Neural crest cell (in vitro differentiated cells): ENCODE results near the gene MECP2. TPM values are rescaled to one million over a fixed set of nuclear protein-coding genes. Genes with fewer than 3 reads are reported as not detected.

Experiments
- DNase-seq: peaks from one replicate; pipeline ENCODE4 v3.0.0; 2021; ENCODE audit warnings: low read depth, mixed read lengths, low spot score
- H3K27ac Mint-ChIP-seq: one replicate; pipeline ENCODE4 v1.8.0; 2021; ENCODE audit warnings: mild to moderate bottlenecking, mixed read lengths; ENCODE audit not compliant: unreplicated experiment
- H3K27me3 Mint-ChIP-seq: 2 replicates; pipeline ENCODE4 v1.8.0; 2021; ENCODE audit warnings: low read depth, mild to moderate bottlenecking, mixed read lengths
- H3K36me3 Mint-ChIP-seq: 2 replicates; pipeline ENCODE4 v1.8.0; 2021; ENCODE audit warnings: low read depth, mild to moderate bottlenecking, mixed read lengths
- H3K4me1 Mint-ChIP-seq: 2 replicates; pipeline ENCODE4 v1.8.0; 2021; ENCODE audit warnings: mixed read lengths
- H3K4me3 Mint-ChIP-seq: one replicate; pipeline ENCODE4 v1.8.0; 2021; ENCODE audit warnings: mild to moderate bottlenecking, mixed read lengths
- H3K9me3 Mint-ChIP-seq: 2 replicates; pipeline ENCODE4 v1.8.0; 2021; ENCODE audit warnings: mixed read lengths
- CTCF ChIP-seq: fragments of 200-600 bp; sonication (generic); conservative IDR thresholded peaks from 2 replicates; pipeline ENCODE4 v1.5.0; 2021; ENCODE audit warnings: antibody characterized with exemption, mild to moderate bottlenecking
- total RNA-seq: library from RNA; stranded (reverse); gene quantifications from 2 replicates; pipeline ENCODE4 v1.2.1, GENCODE V29; 2021

Gene MECP2
- total RNA-seq, 1 donor from 2014 or later = 49.1 TPM

DNA sequence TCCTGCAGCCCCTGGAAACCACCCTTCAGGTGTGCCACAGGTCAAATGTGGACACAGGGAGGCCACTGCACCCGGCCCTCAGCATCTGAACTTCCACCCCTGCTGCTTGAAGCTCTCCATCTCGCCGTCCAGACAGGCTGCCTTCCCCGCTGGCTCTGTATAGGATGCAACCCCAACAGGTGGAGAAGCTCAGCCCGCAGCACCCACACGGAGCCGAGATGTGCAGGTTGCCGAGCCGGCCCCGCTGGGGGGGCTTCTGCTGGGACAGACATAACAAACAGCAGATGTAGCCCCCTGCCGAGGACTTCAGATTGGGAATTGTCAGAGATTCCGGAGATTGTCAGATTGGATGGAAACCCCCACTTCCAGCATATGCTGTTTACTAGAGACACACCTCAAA is 104.4 kb downstream of the MECP2 start:
- no peaks in the 10 kb centered on the region for H3K27me3 Mint-ChIP-seq
- peaks cover 4% of the 10 kb centered on the region for H3K4me1 Mint-ChIP-seq
- H3K27ac Mint-ChIP-seq = no peak overlapping the region
- no peak for DNase-seq
- no peak overlapping the region for H3K4me3 Mint-ChIP-seq
- H3K36me3 Mint-ChIP-seq = no peaks in the 10 kb centered on the region
- TF ChIP-seq CTCF = no peak
- H3K9me3 Mint-ChIP-seq = peaks cover 2% of the 10 kb centered on the region

- peaks cover 4% of the 10 kb centered on the region for H3K4me1 Mint-ChIP-seq
- no peak overlapping the region for H3K4me3 Mint-ChIP-seq
- H3K36me3 Mint-ChIP-seq = no peaks in the 10 kb centered on the region
- no peak for TF ChIP-seq CTCF
- H3K27ac Mint-ChIP-seq = no peak overlapping the region
- H3K27me3 Mint-ChIP-seq = no peaks in the 10 kb centered on the region
- DNase-seq = no peak
- peaks cover 2% of the 10 kb centered on the region for H3K9me3 Mint-ChIP-seq
These were observed 105.3 kb downstream of the MECP2 start for GRCh38 chrX:153992180-153992579.

- Mint-ChIP-seq H3K4me1 (peaks cover 4% of the 10 kb centered on the region), H3K27ac (no peak overlapping the region), H3K27me3 (no peaks in the 10 kb centered on the region), H3K36me3 (no peaks in the 10 kb centered on the region), H3K9me3 (peaks cover 2% of the 10 kb centered on the region), H3K4me3 (no peak overlapping the region)
- TF ChIP-seq CTCF = no peak
- DNase-seq = no peak
These were observed 106.4 kb downstream of the MECP2 start for GRCh38 chrX:153991013-153991580.

DNA sequence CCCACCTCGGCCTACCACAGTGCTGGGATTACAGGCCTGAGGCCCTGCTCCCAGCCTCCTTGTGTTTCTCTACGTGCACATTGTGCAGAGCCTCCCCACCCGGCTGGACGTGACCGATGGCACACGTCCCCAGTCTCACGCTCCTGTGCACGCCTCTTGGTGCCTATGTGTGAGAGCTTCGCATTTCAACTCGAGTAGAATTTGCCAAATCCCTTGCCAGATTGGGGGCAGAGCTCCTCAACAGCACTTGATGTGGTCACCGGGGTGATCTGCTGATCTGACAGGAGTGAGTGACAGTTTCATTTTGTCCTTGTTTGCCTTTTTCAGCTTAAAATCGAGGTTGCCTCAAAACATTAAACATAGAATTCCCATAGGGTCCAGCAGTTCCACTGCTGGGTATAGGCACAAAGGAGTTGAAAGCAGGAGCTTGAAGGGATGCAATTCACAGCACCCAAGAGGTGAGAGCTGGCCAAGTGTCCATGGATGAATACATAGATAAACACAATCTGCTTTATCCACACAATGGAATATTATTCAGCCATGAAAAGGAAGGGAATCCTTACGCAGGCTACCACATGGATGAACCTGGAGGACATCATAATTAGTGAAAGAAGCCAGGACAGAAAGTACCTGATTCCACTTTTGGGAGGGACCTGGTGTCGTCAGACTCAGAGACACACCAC is 107.4 kb downstream of the MECP2 start:
- H3K27me3 Mint-ChIP-seq = no peaks in the 10 kb centered on the region
- H3K9me3 Mint-ChIP-seq = no peaks in the 10 kb centered on the region
- DNase-seq = no peak
- no peak overlapping the region for H3K4me3 Mint-ChIP-seq
- peaks cover 4% of the 10 kb centered on the region for H3K4me1 Mint-ChIP-seq
- H3K36me3 Mint-ChIP-seq = no peaks in the 10 kb centered on the region
- no peak overlapping the region for H3K27ac Mint-ChIP-seq
- no peak for TF ChIP-seq CTCF

DNA sequence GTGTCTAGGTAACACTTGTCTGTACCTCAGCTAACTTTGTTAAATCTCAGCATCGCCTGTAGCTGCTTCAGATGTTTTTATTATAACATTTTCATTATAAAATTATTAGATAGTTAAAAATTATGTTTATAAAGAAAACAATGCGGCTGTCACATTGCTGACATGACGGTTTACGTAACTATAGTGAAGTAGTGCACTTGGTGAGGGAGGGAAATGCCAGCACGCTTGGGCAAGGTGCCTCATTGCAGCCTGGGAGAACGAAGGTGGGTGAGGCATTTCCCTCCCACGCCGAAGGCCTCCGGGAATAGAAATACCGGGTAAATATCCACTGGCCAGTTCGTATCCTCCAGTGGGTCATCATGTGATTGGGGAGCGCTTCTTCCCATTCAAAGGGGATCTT is 109.0 kb downstream of the MECP2 start:
- no peak for DNase-seq
- Mint-ChIP-seq H3K9me3 (no peaks in the 10 kb centered on the region), H3K4me1 (peaks cover 4% of the 10 kb centered on the region), H3K36me3 (no peaks in the 10 kb centered on the region), H3K27ac (no peak overlapping the region), H3K4me3 (no peak overlapping the region), H3K27me3 (no peaks in the 10 kb centered on the region)
- TF ChIP-seq CTCF = no peak
